CD4-positive, alpha-beta T cell treated with Interleukin-17A for 1 hour (primary cell): ENCODE results near the gene GLMP.
A peak's percentile ranks its signal among the peaks of the same experiment; 100 is the strongest.

Experiments
- DNase-seq: peaks from one replicate; pipeline ENCODE4 v3.0.0-alpha.2; 2020

GLMP gene

GRCh38 chr1:156247460-156248322 is 47.8 kb downstream of the GLMP start, which contains the start of gene PAQR6:
Gene PAQR6, minus strand, starts transcription at chr1:156248056. Its CDS starts 1,325 bp downstream, at chr1:156246731.
- DNase-seq = no peak

- DNase-seq = no peak
Measured at GRCh38 chr1:156246781-156247459, 48.6 kb downstream of the GLMP start.

GRCh38 chr1:156246241-156246780 is 49.2 kb downstream of the GLMP start:
- DNase-seq = no peak

- DNase-seq = peak; percentile 41
Measured at GRCh38 chr1:156245451-156246232, 49.8 kb downstream of the GLMP start.

GRCh38 chr1:156244712-156245111 is 50.8 kb downstream of the GLMP start:
- DNase-seq = no peak

GRCh38 chr1:156244126-156244525 is 51.4 kb downstream of the GLMP start:
- DNase-seq = no peak

- no peak for DNase-seq
Measured at GRCh38 chr1:156242738-156243137, 52.7 kb downstream of the GLMP start.
